ENCODE results near the gene SND1. TPM values are rescaled to one million over a fixed set of nuclear protein-coding genes. Genes with fewer than 3 reads are reported as not detected.

Gene SND1
- total RNA-seq, 1 experiment from 2014 or later: 104 TPM

GRCh38 chr7:128063088-128063487, 411.1 kb downstream of the SND1 start:
- Histone ChIP-seq H3K27me3 (ENCODE audit: low read length) (no peaks in the 10 kb centered on the region), H3K27ac (ENCODE audit: low read length) (no peak overlapping the region), H3K79me2 (ENCODE audit: low read length) (no peaks in the 10 kb centered on the region), H3K4me2 (ENCODE audit: low read depth, low read length, poor library complexity, severe bottlenecking) (no peak overlapping the region), H3K36me3 (ENCODE audit: insufficient read depth, low read length) (no peaks in the 10 kb centered on the region), H2AFZ (ENCODE audit: low read length) (no peak overlapping the region), H3K4me3 (ENCODE audit: low read length) (no peak overlapping the region), H3K9me2 (replicated peaks; ENCODE audit: insufficient read depth, low read length) (no peaks in the 10 kb centered on the region), H4K20me1 (ENCODE audit: insufficient read depth, low read depth, low read length) (no peaks in the 10 kb centered on the region), H3K9me3 (ENCODE audit: low read length) (no peaks in the 10 kb centered on the region), H3K4me1 (ENCODE audit: low read length) (no peaks in the 10 kb centered on the region), H3K9ac (ENCODE audit: low read length) (no peak overlapping the region)
- no peak for DNase-seq

- H3K9me2 ChIP-seq (replicated peaks; ENCODE audit: insufficient read depth, low read length): no peaks in the 10 kb centered on the region
- no peaks in the 10 kb centered on the region for H3K36me3 ChIP-seq (ENCODE audit: insufficient read depth, low read length)
- no peak overlapping the region for H2AFZ ChIP-seq (ENCODE audit: low read length)
- no peak overlapping the region for H3K4me3 ChIP-seq (ENCODE audit: low read length)
- no peaks in the 10 kb centered on the region for H3K79me2 ChIP-seq (ENCODE audit: low read length)
- no peak overlapping the region for H3K9ac ChIP-seq (ENCODE audit: low read length)
- no peak overlapping the region for H3K4me2 ChIP-seq (ENCODE audit: low read depth, low read length, poor library complexity, severe bottlenecking)
- no peaks in the 10 kb centered on the region for H3K27me3 ChIP-seq (ENCODE audit: low read length)
- H3K9me3 ChIP-seq (ENCODE audit: low read length): no peaks in the 10 kb centered on the region
- H4K20me1 ChIP-seq (ENCODE audit: insufficient read depth, low read depth, low read length): no peaks in the 10 kb centered on the region
- no peaks in the 10 kb centered on the region for H3K4me1 ChIP-seq (ENCODE audit: low read length)
- DNase-seq: no peak
- no peak overlapping the region for H3K27ac ChIP-seq (ENCODE audit: low read length)
These were observed 413.9 kb downstream of the SND1 start for GRCh38 chr7:128065872-128066271.

- no peak for DNase-seq
- H3K27me3 ChIP-seq (ENCODE audit: low read length): no peaks in the 10 kb centered on the region
- no peak overlapping the region for H2AFZ ChIP-seq (ENCODE audit: low read length)
These were observed 414.4 kb downstream of the SND1 start for GRCh38 chr7:128066395-128066794.

GRCh38 chr7:128066858-128067257, 414.9 kb downstream of the SND1 start:
- Histone ChIP-seq H3K27ac (ENCODE audit: low read length) (no peak overlapping the region), H3K27me3 (ENCODE audit: low read length) (no peaks in the 10 kb centered on the region), H2AFZ (ENCODE audit: low read length) (no peak overlapping the region), H3K79me2 (ENCODE audit: low read length) (no peaks in the 10 kb centered on the region), H3K9ac (ENCODE audit: low read length) (no peak overlapping the region), H3K9me3 (ENCODE audit: low read length) (no peaks in the 10 kb centered on the region), H3K36me3 (ENCODE audit: insufficient read depth, low read length) (no peaks in the 10 kb centered on the region), H3K9me2 (replicated peaks; ENCODE audit: insufficient read depth, low read length) (no peaks in the 10 kb centered on the region), H3K4me3 (ENCODE audit: low read length) (no peak overlapping the region), H4K20me1 (ENCODE audit: insufficient read depth, low read depth, low read length) (no peaks in the 10 kb centered on the region), H3K4me2 (ENCODE audit: low read depth, low read length, poor library complexity, severe bottlenecking) (no peak overlapping the region), H3K4me1 (ENCODE audit: low read length) (no peaks in the 10 kb centered on the region)
- no peak for DNase-seq

More at GRCh38 chr7:128066395-128066794, 414.4 kb downstream of the SND1 start:
- Histone ChIP-seq H3K4me1 (ENCODE audit: low read length) (no peaks in the 10 kb centered on the region), H3K79me2 (ENCODE audit: low read length) (no peaks in the 10 kb centered on the region), H3K9me2 (replicated peaks; ENCODE audit: insufficient read depth, low read length) (no peaks in the 10 kb centered on the region), H3K4me2 (ENCODE audit: low read depth, low read length, poor library complexity, severe bottlenecking) (no peak overlapping the region), H4K20me1 (ENCODE audit: insufficient read depth, low read depth, low read length) (no peaks in the 10 kb centered on the region), H3K36me3 (ENCODE audit: insufficient read depth, low read length) (no peaks in the 10 kb centered on the region), H3K9me3 (ENCODE audit: low read length) (no peaks in the 10 kb centered on the region), H3K4me3 (ENCODE audit: low read length) (no peak overlapping the region), H3K27ac (ENCODE audit: low read length) (no peak overlapping the region), H3K9ac (ENCODE audit: low read length) (no peak overlapping the region)

GRCh38 chr7:128067983-128068382, 416.0 kb downstream of the SND1 start:
- no peaks in the 10 kb centered on the region for H3K79me2 ChIP-seq (ENCODE audit: low read length)
- no peaks in the 10 kb centered on the region for H3K36me3 ChIP-seq (ENCODE audit: insufficient read depth, low read length)
- no peaks in the 10 kb centered on the region for H3K4me1 ChIP-seq (ENCODE audit: low read length)
- no peak overlapping the region for H3K4me3 ChIP-seq (ENCODE audit: low read length)
- no peaks in the 10 kb centered on the region for H4K20me1 ChIP-seq (ENCODE audit: insufficient read depth, low read depth, low read length)
- H3K9me3 ChIP-seq (ENCODE audit: low read length): no peaks in the 10 kb centered on the region
- H3K4me2 ChIP-seq (ENCODE audit: low read depth, low read length, poor library complexity, severe bottlenecking): no peak overlapping the region
- H3K27me3 ChIP-seq (ENCODE audit: low read length): no peaks in the 10 kb centered on the region
- H3K27ac ChIP-seq (ENCODE audit: low read length): no peak overlapping the region
- no peak overlapping the region for H3K9ac ChIP-seq (ENCODE audit: low read length)
- H2AFZ ChIP-seq (ENCODE audit: low read length): no peak overlapping the region
- H3K9me2 ChIP-seq (replicated peaks; ENCODE audit: insufficient read depth, low read length): no peaks in the 10 kb centered on the region
- no peak for DNase-seq

- no peaks in the 10 kb centered on the region for H3K36me3 ChIP-seq (ENCODE audit: insufficient read depth, low read length)
- H3K4me3 ChIP-seq (ENCODE audit: low read length): no peak overlapping the region
- no peaks in the 10 kb centered on the region for H3K27me3 ChIP-seq (ENCODE audit: low read length)
- no peaks in the 10 kb centered on the region for H3K79me2 ChIP-seq (ENCODE audit: low read length)
- no peak overlapping the region for H2AFZ ChIP-seq (ENCODE audit: low read length)
- no peak overlapping the region for H3K4me2 ChIP-seq (ENCODE audit: low read depth, low read length, poor library complexity, severe bottlenecking)
- no peak for DNase-seq
- no peak overlapping the region for H3K27ac ChIP-seq (ENCODE audit: low read length)
- no peaks in the 10 kb centered on the region for H3K4me1 ChIP-seq (ENCODE audit: low read length)
- H3K9me2 ChIP-seq (replicated peaks; ENCODE audit: insufficient read depth, low read length): no peaks in the 10 kb centered on the region
- no peaks in the 10 kb centered on the region for H3K9me3 ChIP-seq (ENCODE audit: low read length)
- H3K9ac ChIP-seq (ENCODE audit: low read length): no peak overlapping the region
- H4K20me1 ChIP-seq (ENCODE audit: insufficient read depth, low read depth, low read length): no peaks in the 10 kb centered on the region
These were observed 416.8 kb downstream of the SND1 start for GRCh38 chr7:128068785-128069184.

GRCh38 chr7:128069373-128070364, 417.7 kb downstream of the SND1 start:
- no peak overlapping the region for H3K4me2 ChIP-seq (ENCODE audit: low read depth, low read length, poor library complexity, severe bottlenecking)
- no peak overlapping the region for H2AFZ ChIP-seq (ENCODE audit: low read length)
- DNase-seq: no peak
- H3K9ac ChIP-seq (ENCODE audit: low read length): no peak overlapping the region
- H4K20me1 ChIP-seq (ENCODE audit: insufficient read depth, low read depth, low read length): no peaks in the 10 kb centered on the region
- no peaks in the 10 kb centered on the region for H3K36me3 ChIP-seq (ENCODE audit: insufficient read depth, low read length)
- H3K4me1 ChIP-seq (ENCODE audit: low read length): no peaks in the 10 kb centered on the region
- no peak overlapping the region for H3K4me3 ChIP-seq (ENCODE audit: low read length)
- no peaks in the 10 kb centered on the region for H3K9me3 ChIP-seq (ENCODE audit: low read length)
- no peaks in the 10 kb centered on the region for H3K79me2 ChIP-seq (ENCODE audit: low read length)
- no peaks in the 10 kb centered on the region for H3K27me3 ChIP-seq (ENCODE audit: low read length)
- H3K27ac ChIP-seq (ENCODE audit: low read length): no peak overlapping the region
- H3K9me2 ChIP-seq (replicated peaks; ENCODE audit: insufficient read depth, low read length): no peaks in the 10 kb centered on the region

GRCh38 chr7:128071376-128071775, 419.4 kb downstream of the SND1 start:
- Histone ChIP-seq H3K36me3 (ENCODE audit: insufficient read depth, low read length) (no peaks in the 10 kb centered on the region), H3K27ac (ENCODE audit: low read length) (no peak overlapping the region), H3K27me3 (ENCODE audit: low read length) (no peaks in the 10 kb centered on the region), H2AFZ (ENCODE audit: low read length) (no peak overlapping the region), H3K4me1 (ENCODE audit: low read length) (no peaks in the 10 kb centered on the region), H3K79me2 (ENCODE audit: low read length) (no peaks in the 10 kb centered on the region), H3K9me3 (ENCODE audit: low read length) (no peaks in the 10 kb centered on the region), H4K20me1 (ENCODE audit: insufficient read depth, low read depth, low read length) (no peaks in the 10 kb centered on the region), H3K9ac (ENCODE audit: low read length) (no peak overlapping the region), H3K9me2 (replicated peaks; ENCODE audit: insufficient read depth, low read length) (no peaks in the 10 kb centered on the region), H3K4me3 (ENCODE audit: low read length) (no peak overlapping the region), H3K4me2 (ENCODE audit: low read depth, low read length, poor library complexity, severe bottlenecking) (no peak overlapping the region)
- no peak for DNase-seq
